Loucy (cell line): ENCODE results near the gene LONP1.

ENCODE experiments used
- CTCF ChIP-seq: fragments of 200-600 bp; sonication (generic); conservative IDR thresholded peaks from 2 replicates; pipeline ENCODE4 v1.5.1; 2014; ENCODE audit warnings: mild to moderate bottlenecking, antibody characterized with exemption, low read length
- EZH2phosphoT487 ChIP-seq: fragments of 200-600 bp; IDR thresholded peaks from 2 replicates; pipeline ENCODE4 v1.6.1; 2018; ENCODE audit warnings: antibody characterized with exemption, mild to moderate bottlenecking, moderate library complexity, borderline replicate concordance

GRCh38 chr19:5652261-5652660 is 67.7 kb downstream of the LONP1 start:
- TF ChIP-seq EZH2phosphoT487 (no peak), CTCF (no peak)
